HG02623 (cell line): ENCODE measurements around the gene NEMP2.
"Not testable (repeated sequence)": the region's sequence is repeated elsewhere in the genome, so short reads cannot be mapped to it uniquely, and the experiment has no call there.

Experiments used
- ATAC-seq: cut with Tn5 transposase; IDR thresholded peaks from one replicate; pipeline ENCODE4 v1.9.1; 2021; ENCODE audit warnings: moderate library complexity; ENCODE audit not compliant: unreplicated experiment

The NEMP2 gene

DNA sequence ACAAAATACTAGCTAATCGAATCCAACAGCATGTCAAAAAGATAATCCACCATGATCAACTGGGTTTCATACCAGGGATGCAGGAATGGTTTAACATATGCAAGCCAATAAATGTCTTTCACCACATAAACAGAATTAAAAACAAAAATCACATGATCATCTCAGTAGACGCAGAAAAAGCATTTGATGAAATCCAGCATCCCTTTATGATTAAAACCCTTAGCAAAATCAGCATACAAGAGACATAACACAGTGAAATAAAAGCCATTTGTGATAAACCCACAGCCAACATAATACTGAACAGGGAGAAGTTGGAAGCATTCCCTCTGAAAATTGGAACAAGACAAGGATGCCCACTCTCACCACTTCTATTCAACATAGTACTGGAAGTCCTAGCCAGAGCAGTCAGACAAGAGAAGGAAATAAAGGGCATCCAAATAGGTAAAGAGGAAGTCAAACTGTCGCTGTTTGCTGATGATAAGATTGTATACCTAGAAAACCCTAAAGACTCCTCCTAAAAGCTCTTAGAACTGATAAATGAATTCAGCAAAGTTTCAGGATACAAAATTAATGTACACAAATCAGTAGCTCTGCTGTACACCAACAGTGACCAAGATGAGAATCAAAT lies 39.8 kb downstream of the NEMP2 start:
- not testable (repeated sequence) for ATAC-seq

DNA sequence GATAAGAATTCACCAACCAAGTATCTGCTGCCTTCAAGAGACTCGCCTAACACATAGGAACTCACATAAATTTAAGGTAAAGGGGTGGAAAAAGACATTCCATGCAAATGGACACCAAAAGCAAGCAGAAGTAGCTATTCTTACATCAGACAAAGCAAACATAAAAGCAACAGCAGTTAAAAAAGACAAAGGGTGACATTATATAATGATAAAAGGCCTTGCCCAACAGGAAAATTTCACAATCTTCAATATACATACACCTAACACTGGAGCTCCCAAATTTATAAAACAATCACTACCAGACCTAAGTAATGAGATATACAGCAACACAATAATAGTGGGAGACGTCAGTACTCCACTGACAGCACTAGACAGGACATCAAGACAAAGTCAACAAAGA lies 41.4 kb downstream of the NEMP2 start:
- ATAC-seq = no peak

DNA sequence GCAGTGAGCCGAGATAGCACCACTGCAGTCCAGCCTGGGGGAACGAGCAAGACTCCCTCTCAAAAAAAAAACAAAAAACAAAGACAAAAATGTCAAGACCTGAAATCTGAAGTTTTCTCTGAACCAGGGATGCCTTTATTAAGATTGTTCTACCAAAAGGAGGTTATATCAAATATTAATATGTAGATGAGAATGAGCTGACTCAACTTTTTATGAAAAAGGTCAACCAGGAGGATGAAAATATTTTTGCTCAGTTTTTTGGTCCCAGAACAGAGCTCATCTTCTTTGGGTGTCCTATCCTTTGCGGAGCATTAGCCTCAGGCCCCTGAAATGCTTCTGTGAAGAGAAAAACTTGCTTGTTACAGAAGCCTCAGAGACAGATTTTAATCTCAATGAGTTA lies 44.0 kb downstream of the NEMP2 start:
- ATAC-seq = no peak

DNA sequence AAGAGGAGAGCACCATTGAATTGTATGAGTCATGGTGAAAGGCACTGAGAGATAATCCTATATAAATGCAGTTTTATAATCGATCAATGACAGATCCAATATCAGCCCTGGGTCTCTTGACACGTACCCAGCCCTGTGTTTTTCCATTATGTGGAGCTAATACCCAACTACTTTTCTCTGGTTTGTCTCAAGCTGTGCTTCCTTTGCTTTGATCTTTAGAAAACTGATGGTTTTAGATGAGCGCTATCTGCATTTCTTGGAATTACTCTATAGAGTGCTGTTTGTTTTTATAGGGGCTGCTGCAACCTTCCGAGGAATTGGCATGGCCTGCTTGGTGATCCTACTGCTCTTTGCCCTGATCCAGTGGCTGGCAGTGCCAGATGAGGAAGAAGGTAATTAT lies 45.0 kb downstream of the NEMP2 start:
- no peak for ATAC-seq

DNA sequence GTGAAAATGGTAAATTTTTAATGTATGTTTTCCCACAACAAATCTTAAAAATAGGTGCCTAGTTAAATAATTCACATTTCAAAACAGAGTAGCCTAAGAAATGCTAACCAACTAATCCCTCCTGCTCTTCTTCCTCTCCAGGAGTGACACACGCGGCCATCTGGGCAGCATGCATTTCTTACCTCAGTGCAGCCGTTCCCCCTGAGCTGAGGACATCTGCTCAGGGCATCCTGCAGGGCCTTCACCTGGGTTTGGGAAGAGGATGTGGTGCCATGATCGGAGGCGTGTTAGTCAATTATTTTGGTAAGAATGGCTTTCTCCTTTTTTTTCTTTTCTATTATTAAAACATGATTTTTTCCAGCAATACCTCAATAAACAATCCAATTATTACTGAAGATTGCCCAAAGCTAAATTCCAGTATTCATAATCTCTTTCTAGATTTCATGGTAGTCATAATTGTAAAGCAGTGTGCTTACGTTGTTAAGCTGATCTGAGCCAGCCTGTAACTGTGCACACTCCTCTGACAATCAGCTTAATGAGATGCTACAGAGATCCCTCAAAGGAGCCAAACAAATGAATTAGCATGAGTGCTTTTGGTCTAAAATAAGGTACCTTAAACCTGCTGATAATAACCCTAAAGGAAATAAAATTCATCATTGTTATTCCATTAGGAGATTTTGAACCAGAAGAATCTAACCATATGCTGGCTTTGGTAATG lies 45.8 kb downstream of the NEMP2 start:
- ATAC-seq = no peak

DNA sequence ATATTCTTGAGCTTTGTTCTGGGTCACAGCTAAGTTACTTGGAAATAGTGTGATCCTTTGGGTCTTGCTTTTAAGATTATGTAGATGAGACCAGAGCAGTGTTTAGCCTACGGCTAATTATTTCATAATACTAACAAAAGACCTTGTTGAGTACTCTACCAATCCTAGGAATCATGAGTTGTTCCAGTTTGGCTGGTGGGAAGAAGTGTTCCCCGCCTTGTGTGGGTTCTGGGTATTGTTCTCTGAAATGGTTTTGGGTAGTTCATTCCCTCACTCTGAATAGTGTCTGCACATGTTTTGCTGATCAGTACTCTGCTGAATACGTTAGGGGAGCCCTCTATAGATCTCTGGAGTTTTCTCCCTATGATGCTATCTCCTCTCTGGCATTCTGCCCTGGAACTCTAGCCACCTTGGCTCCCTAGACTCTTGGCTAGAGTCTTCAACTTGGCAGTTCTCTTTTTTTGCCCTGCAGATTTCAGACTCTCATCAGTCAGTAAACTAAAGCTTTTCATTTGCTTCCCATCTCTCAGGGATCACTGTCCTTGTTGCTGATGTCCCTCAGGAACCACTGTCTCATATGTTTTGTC lies 48.4 kb downstream of the NEMP2 start:
- no peak for ATAC-seq

- ATAC-seq = no peak
Measured at GRCh38 chr2:190482451-190482850, 52.1 kb downstream of the NEMP2 start.

GRCh38 chr2:190481339-190481738 lies 53.2 kb downstream of the NEMP2 start:
- no peak for ATAC-seq

GRCh38 chr2:190478572-190479195 lies 55.8 kb downstream of the NEMP2 start:
- no peak for ATAC-seq

- ATAC-seq = no peak
Measured at GRCh38 chr2:190477661-190478454, 56.7 kb downstream of the NEMP2 start.

DNA sequence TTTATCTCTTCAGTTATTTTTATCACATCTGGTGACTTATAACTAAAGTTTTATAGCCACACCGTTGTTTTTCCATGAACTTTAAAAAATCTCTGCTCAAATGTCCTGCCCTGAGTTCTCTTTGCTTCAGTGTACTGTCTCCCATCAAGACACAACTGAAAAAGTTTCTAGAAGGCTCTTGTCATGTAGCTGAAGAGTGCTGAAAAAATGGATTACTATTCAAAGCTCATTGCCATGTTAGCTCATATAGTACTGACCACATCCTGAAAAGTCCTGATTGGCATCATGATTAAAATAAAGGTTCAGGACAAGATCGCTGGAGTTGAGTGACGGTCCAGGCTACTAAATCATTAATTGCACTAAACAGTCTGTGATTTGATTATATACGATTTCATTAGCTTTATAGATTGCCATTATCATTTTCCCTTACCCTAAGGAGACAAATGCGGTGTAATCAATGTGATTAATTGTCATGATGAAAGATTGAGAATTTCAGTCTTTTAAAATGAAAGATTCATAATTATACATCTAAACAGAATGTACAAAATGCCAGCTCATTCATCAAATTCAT lies 64.2 kb downstream of the NEMP2 start:
- ATAC-seq = no peak

DNA sequence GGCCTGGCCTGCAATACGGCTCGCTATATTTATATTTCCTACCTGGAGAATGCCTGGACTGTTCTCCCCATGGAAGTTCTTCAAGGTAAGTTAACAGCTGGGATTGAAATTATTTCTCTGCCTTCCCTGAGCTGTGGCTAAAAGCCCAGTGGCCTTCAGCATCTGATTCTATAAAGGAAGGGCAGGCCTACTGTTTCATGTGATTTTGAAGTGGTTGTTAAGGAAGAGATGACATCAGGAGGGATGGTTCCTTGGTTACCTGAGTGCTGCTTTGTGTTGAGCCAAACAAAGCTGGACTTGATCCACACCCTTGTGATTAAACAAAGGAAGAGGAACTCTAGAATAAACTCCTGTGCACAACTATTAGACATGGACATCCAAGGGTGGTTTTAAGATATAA lies 64.8 kb downstream of the NEMP2 start:
- no peak for ATAC-seq

DNA sequence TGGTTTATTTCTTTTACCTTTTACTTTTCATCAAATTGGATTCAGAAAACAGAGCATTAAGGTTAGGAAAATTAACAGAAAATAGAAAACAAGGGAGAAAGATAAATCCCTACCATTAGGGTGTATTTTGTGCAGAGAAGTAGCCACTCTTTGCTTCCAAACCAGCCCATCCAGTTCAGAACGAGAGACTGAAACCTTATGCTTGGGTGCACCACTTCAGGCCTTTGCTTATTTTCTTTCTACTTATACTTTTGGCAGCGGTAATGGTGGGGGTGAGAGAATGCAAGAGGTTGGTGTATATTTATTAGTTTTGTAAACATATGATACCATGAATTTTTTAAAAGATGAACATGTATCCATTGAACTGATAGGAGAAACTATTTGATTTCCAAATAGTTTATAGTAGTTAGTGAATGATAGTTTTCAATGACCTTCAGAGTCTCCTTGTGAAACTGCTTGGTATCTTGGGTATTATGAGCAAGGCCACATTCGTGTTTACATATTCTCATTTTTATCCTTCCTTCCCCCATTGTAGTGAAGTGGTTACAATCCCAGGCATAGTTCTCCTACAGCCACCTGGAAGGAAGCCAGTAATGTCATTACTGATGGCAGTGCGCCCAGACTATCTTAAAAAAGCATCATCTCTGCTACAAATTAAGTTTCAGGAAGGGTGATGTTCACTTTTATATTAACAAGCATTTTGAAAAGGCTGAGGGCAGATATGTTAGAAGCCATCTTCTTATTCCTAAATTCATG lies 65.5 kb downstream of the NEMP2 start:
- peak; percentile 64 for ATAC-seq

DNA sequence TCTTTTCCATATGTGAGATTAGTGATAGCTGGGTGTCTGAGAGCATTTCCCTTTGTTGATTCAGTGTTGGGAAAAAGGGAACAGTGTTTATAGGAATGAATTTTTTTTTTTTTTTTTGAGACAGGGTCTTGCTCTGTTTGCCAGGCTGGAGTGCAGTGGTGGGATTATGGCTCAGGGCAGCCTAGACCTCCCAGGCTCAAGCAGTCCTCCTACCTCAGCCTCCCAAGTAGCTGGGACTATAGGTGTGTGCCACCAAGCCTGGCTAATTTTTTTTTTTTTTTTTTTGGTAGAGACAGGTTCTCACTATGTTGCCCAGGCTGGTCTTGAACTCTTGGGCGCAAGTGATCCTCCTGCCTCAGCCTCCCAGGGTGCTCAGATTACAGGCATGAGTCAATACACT lies 66.2 kb downstream of the NEMP2 start:
- ATAC-seq = not testable (repeated sequence)

- ATAC-seq = peak; percentile 42
Measured at GRCh38 chr2:190467575-190468083, 66.9 kb downstream of the NEMP2 start.

DNA sequence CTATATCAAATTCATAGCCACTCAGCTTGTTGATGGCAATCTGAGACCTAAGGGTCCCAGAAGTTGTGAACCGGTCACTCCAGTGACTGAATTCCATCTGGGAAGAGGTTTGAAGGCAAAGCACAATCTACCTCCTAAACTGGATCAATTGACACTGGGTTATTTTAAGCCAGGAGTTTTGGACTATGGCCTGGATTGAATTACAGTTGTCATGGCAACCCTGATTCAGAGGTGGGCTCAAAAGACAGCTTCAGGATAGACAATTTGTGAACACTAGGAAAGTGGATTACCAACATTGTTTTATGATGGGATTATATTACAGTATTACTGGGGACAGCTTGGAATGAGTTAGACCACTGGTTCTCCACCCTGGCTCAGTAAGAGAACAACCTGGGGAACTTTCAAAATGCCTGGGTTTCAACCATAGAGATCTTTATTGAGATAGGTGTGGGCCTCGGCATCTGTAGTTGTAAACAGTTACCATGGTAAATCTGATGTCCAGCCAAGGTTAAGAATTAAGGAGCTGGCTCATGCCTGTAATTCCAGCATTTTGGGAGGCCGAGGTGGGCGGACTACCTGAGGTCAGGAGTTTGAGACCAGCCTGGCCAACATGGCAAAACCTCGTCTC lies 67.6 kb downstream of the NEMP2 start:
- no peak for ATAC-seq

GRCh38 chr2:190465060-190465459 lies 69.5 kb downstream of the NEMP2 start:
- ATAC-seq = peak; percentile 37

- no peak for ATAC-seq
Measured at GRCh38 chr2:190462611-190463010, 71.9 kb downstream of the NEMP2 start.

DNA sequence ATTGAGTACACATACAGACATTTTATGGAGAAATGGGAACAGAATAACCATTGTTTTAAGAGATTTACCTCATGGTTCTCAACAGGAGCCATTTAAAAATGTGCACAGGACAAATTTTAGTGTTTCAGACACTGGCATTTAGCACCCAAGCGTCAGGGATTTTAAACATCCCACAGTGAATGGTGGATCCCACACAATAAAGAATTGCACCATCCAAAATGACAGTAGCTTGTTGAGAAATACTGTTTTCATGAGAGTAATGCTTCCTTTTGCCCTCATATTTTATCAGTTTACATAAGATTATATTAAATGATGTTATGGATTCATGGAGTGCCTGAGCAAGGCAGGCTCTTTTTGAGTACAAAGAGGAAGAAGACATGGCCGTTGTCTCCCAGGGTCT lies 72.3 kb downstream of the NEMP2 start:
- no peak for ATAC-seq
